H1 (cell line): Measurements from ENCODE around the gene MAGED2. TPM values are rescaled to one million over a fixed set of nuclear protein-coding genes. Genes with fewer than 3 reads are reported as not detected.

Experiments used
- CTCF ChIA-PET: fragments of 300-600 bp; sonication (Branson Sonifier 250); formaldehyde crosslinking; loops from one replicate; lab custom pipeline; 2021; ENCODE audit not compliant: partially characterized antibody; lab: Charles Lee
- POLR2A ChIA-PET: fragments of 300-600 bp; sonication (Branson Sonifier 250); formaldehyde crosslinking; loops from one replicate; lab custom pipeline; 2021; ENCODE audit warnings: inconsistent platforms; ENCODE audit not compliant: partially characterized antibody; lab: Charles Lee
- DNase-seq, 2 experiments: peaks; one replicate each; pipeline versions ENCODE4 v3.0.0 to v3.0.0-alpha.2; 2010 to 2022; ENCODE audit warnings: low spot score in 2 of 2, low read depth in 1 of 2, mixed read lengths in 1 of 2
- FAIRE-seq: peaks from 2 replicates; lab custom pipeline; 2011; peaks lifted over from hg19 to GRCh38; lab: Jason Lieb, UNC
- H2AFZ ChIP-seq: 2 replicates; pipeline ENCODE4 v1.8.1; 2012; ENCODE audit warnings: low read length, inconsistent platforms
- H2AK5ac ChIP-seq: 2 replicates; pipeline ENCODE4 v1.6.1; 2013; ENCODE audit warnings: low read depth, low read length
- H2BK120ac ChIP-seq: replicated peaks from 2 replicates; pipeline ENCODE3; 2013; ENCODE audit warnings: low read depth, low read length, inconsistent platforms
- H2BK12ac ChIP-seq: 2 replicates; pipeline ENCODE4 v1.6.1; 2013; ENCODE audit warnings: low read depth, low read length
- H2BK15ac ChIP-seq: 2 replicates; pipeline ENCODE4 v1.6.1; 2013; ENCODE audit warnings: low read length
- H2BK20ac ChIP-seq: 2 replicates; pipeline ENCODE4 v1.6.1; 2013; ENCODE audit warnings: low read length
- H2BK5ac ChIP-seq: 2 replicates; pipeline ENCODE4 v1.6.1; 2013; ENCODE audit warnings: low read depth, low read length
- H3K14ac ChIP-seq: 2 replicates; pipeline ENCODE4 v1.6.1; 2013; ENCODE audit warnings: inconsistent platforms; ENCODE audit not compliant: insufficient read length
- H3K18ac ChIP-seq: 2 replicates; pipeline ENCODE4 v1.6.1; 2013; ENCODE audit warnings: low read length; ENCODE audit errors: extremely low read depth
- H3K23ac ChIP-seq: 2 replicates; pipeline ENCODE4 v1.6.1; 2013; ENCODE audit warnings: inconsistent platforms; ENCODE audit not compliant: insufficient read length
- H3K23me2 ChIP-seq: 2 replicates; pipeline ENCODE4 v1.6.1; 2013; ENCODE audit warnings: low read depth, low read length
- H3K27ac ChIP-seq: 2 replicates; pipeline ENCODE4 v1.6.1; 2011; ENCODE audit warnings: low read depth, low read length, inconsistent platforms
- H3K27me3 ChIP-seq, 4 experiments: replicated peaks in 1 of 4; 1 replicate in 1 of 4; 2 replicates in 3 of 4; pipeline versions ENCODE4 v1.6.1 to v1.8.1; 2011 to 2013; ENCODE audit warnings: low read length in 3 of 4, mild to moderate bottlenecking in 3 of 4, inconsistent platforms in 2 of 4, mixed read lengths in 2 of 4, moderate library complexity in 1 of 4; ENCODE audit not compliant: control insufficient read depth in 3 of 4, insufficient read depth in 3 of 4; ENCODE audit errors: extremely low read depth in 1 of 4
- H3K36me3 ChIP-seq, 4 experiments: 2 replicates each; pipeline versions ENCODE4 v1.6.1 to v1.8.1; 2011 to 2013; ENCODE audit warnings: mild to moderate bottlenecking in 4 of 4, low read length in 3 of 4, moderate library complexity in 2 of 4, control low read depth in 1 of 4, inconsistent platforms in 1 of 4; ENCODE audit not compliant: insufficient read depth in 4 of 4, control insufficient read depth in 2 of 4
- H3K4ac ChIP-seq: replicated peaks from 2 replicates; pipeline ENCODE3; 2013; ENCODE audit warnings: low read length, low read depth, mixed read lengths, inconsistent platforms; ENCODE audit not compliant: insufficient read length
- H3K4me1 ChIP-seq, 4 experiments: replicated peaks in 1 of 4; 1 replicate in 1 of 4; 2 replicates in 3 of 4; pipeline versions ENCODE4 v1.6.1 to v1.8.1; 2011 to 2013; ENCODE audit warnings: low read length in 3 of 4, inconsistent platforms in 2 of 4, mixed read lengths in 1 of 4; ENCODE audit not compliant: insufficient read depth in 4 of 4, control insufficient read depth in 3 of 4
- H3K4me2 ChIP-seq, 2 experiments: 2 replicates each; pipeline versions ENCODE4 v1.6.1 to v1.8.1; 2011 to 2013; ENCODE audit warnings: low read depth in 2 of 2, low read length in 2 of 2, control low read depth in 1 of 2, inconsistent platforms in 1 of 2, mild to moderate bottlenecking in 1 of 2; ENCODE audit not compliant: insufficient read depth in 1 of 2
- H3K4me3 ChIP-seq, 4 experiments: fragments of 200-600, 300-600 bp in 1 of 4; sonication (generic), shearing (Covaris generic), sonication (Bioruptor Twin) in 1 of 4; 2 replicates each; pipeline versions ENCODE4 v1.5.1 to v1.8.1; 2011 to 2016; ENCODE audit warnings: low read length in 4 of 4, low read depth in 3 of 4, control low read depth in 2 of 4, inconsistent platforms in 2 of 4, mild to moderate bottlenecking in 2 of 4, mixed read lengths in 1 of 4, moderate library complexity in 1 of 4; ENCODE audit not compliant: insufficient read depth in 2 of 4; ENCODE audit errors: extremely low read depth in 1 of 4
- H3K56ac ChIP-seq: replicated peaks from 2 replicates; pipeline ENCODE3; 2013; ENCODE audit warnings: low read depth, mild to moderate bottlenecking, mixed read lengths, low read length, inconsistent platforms; ENCODE audit not compliant: insufficient read length
- H3K79me1 ChIP-seq: 2 replicates; pipeline ENCODE4 v1.6.1; 2013; ENCODE audit warnings: low read depth, low read length, control low read depth
- H3K79me2 ChIP-seq, 2 experiments: 2 replicates each; pipeline versions ENCODE4 v1.6.1 to v1.8.1; 2012 to 2013; ENCODE audit warnings: low read length in 2 of 2, mild to moderate bottlenecking in 2 of 2, inconsistent platforms in 1 of 2; ENCODE audit not compliant: insufficient read depth in 2 of 2, control insufficient read depth in 1 of 2
- H3K9ac ChIP-seq, 4 experiments: replicated peaks in 1 of 4; 1 replicate in 1 of 4; 2 replicates in 3 of 4; pipeline versions ENCODE4 v1.6.1 to v1.8.1; 2011 to 2013; ENCODE audit warnings: low read depth in 3 of 4, low read length in 3 of 4, control low read depth in 2 of 4, mild to moderate bottlenecking in 2 of 4, moderate library complexity in 2 of 4, inconsistent platforms in 1 of 4; ENCODE audit errors: extremely low read depth in 1 of 4
- H3K9me3 ChIP-seq, 2 experiments: 2 replicates each; pipeline versions ENCODE4 v1.6.1 to v1.8.1; 2012 to 2013; ENCODE audit warnings: mild to moderate bottlenecking in 2 of 2, moderate library complexity in 2 of 2, control low read depth in 1 of 2, inconsistent platforms in 1 of 2, low read depth in 1 of 2, low read length in 1 of 2, mixed read lengths in 1 of 2; ENCODE audit not compliant: insufficient read depth in 2 of 2
- H4K20me1 ChIP-seq, 2 experiments: replicated peaks in 1 of 2; 2 replicates each; pipeline versions ENCODE3 to v1.8.1; 2011 to 2013; ENCODE audit warnings: inconsistent platforms in 2 of 2, low read length in 2 of 2, mild to moderate bottlenecking in 1 of 2; ENCODE audit not compliant: insufficient read depth in 2 of 2, control insufficient read depth in 1 of 2
- H4K5ac ChIP-seq: 2 replicates; pipeline ENCODE4 v1.6.1; 2013; ENCODE audit warnings: low read length, low read depth, mixed read lengths, inconsistent platforms; ENCODE audit not compliant: insufficient read length
- H4K8ac ChIP-seq: 2 replicates; pipeline ENCODE4 v1.8.0; 2013; ENCODE audit warnings: mild to moderate bottlenecking, moderate library complexity, low read length, inconsistent platforms; ENCODE audit not compliant: insufficient read depth; ENCODE audit errors: extremely low read depth
- H4K91ac ChIP-seq: replicated peaks from 2 replicates; pipeline ENCODE3; 2013; ENCODE audit warnings: low read length, mixed read lengths, inconsistent platforms; ENCODE audit not compliant: insufficient read length
- BCL11A ChIP-seq, 2 experiments: IDR thresholded peaks; one replicate each; pipeline ENCODE4 v1.6.1; 2011; ENCODE audit warnings: low read depth in 2 of 2, low read length in 2 of 2, mild to moderate bottlenecking in 2 of 2
- BRCA1 ChIP-seq: IDR thresholded peaks from 2 replicates; pipeline ENCODE4 v1.6.1; 2012; ENCODE audit warnings: low read depth, low read length, improper control_type of control experiment
- CHD2 ChIP-seq: IDR thresholded peaks from 2 replicates; pipeline ENCODE4 v1.6.1; 2012; ENCODE audit warnings: low read length, improper control_type of control experiment
- CTBP2 ChIP-seq: IDR thresholded peaks from 2 replicates; pipeline ENCODE4 v1.7.0; 2011; ENCODE audit warnings: borderline replicate concordance, mild to moderate bottlenecking, moderate library complexity, mixed read lengths, low read length; ENCODE audit not compliant: insufficient read depth, insufficient read length
- EGR1 ChIP-seq: IDR thresholded peaks from 2 replicates; pipeline ENCODE4 v1.6.1; 2011; ENCODE audit warnings: low read depth, low read length, borderline replicate concordance
- FOSL1 ChIP-seq: IDR thresholded peaks from 2 replicates; pipeline ENCODE4 v1.6.1; 2011; ENCODE audit warnings: mild to moderate bottlenecking, low read depth, low read length, moderate library complexity; ENCODE audit not compliant: insufficient read depth
- JUN ChIP-seq: IDR thresholded peaks from 2 replicates; pipeline ENCODE4 v1.6.1; 2011; ENCODE audit warnings: low read depth, mild to moderate bottlenecking, improper control_type of control experiment, low read length
- MAFK ChIP-seq: IDR thresholded peaks from 2 replicates; pipeline ENCODE4 v1.6.1; 2012; ENCODE audit warnings: low read depth, mild to moderate bottlenecking, improper control_type of control experiment, low read length
- RAD21 ChIP-seq, 2 experiments: IDR thresholded peaks in 1 of 2; conservative IDR thresholded peaks in 1 of 2; 2 replicates each; pipeline ENCODE4 v1.6.1; 2011; ENCODE audit warnings: low read depth in 2 of 2, low read length in 2 of 2, improper control_type of control experiment in 1 of 2, inconsistent platforms in 1 of 2, mild to moderate bottlenecking in 1 of 2, moderate library complexity in 1 of 2
- RNF2 ChIP-seq: fragments of 200-900, 300-1000 bp; sonication (generic); IDR thresholded peaks from 2 replicates; pipeline ENCODE4 v1.7.1; 2016; ENCODE audit warnings: borderline replicate concordance, low read depth, mild to moderate bottlenecking, antibody characterized with exemption, low read length; ENCODE audit not compliant: poor library complexity, severe bottlenecking; ENCODE audit errors: missing control alignments
- RXRA ChIP-seq: IDR thresholded peaks from 2 replicates; pipeline ENCODE4 v1.6.1; 2011; ENCODE audit warnings: low read depth, mild to moderate bottlenecking, low read length, moderate library complexity; ENCODE audit not compliant: insufficient read depth
- SUZ12 ChIP-seq: fragments of 200-600 bp; sonication (generic); IDR thresholded peaks from 2 replicates; pipeline ENCODE4 v1.6.1; 2012; ENCODE audit warnings: mild to moderate bottlenecking, inconsistent platforms, low read length, moderate library complexity, mixed read lengths
- TAF1 ChIP-seq: IDR thresholded peaks from 2 replicates; pipeline ENCODE4 v1.6.1; 2011; ENCODE audit warnings: mild to moderate bottlenecking, low read depth, low read length
- TAF7 ChIP-seq: optimal IDR thresholded peaks from 2 replicates; pipeline ENCODE3; 2011; ENCODE audit warnings: low read depth, mild to moderate bottlenecking, inconsistent platforms, low read length, moderate library complexity, borderline replicate concordance
- WGBS, 2 experiments: shearing (Covaris generic) in 1 of 2; methylation state at CpG; one replicate each; pipeline versions ENCODE4 v1.1.6 to v1.1.7; 2013 to 2015; ENCODE audit warnings: low lambda C conversion rate in 2 of 2, mixed read lengths in 2 of 2, inconsistent platforms in 1 of 2, low coverage in 1 of 2, missing lambda C conversion rate in 1 of 2; ENCODE audit not compliant: insufficient replicate concordance in 2 of 2, insufficient coverage in 1 of 2, insufficient read length in 1 of 2; ENCODE audit errors: extremely low coverage in 1 of 2, missing lambda C conversion rate in 1 of 2; 5-methylcytosine and 5-hydroxymethylcytosine counted together
- polyA plus RNA-seq, 7 experiments: library from polyadenylated mRNA; depleted of rRNA in 3 of 7; stranded (reverse) in 5 of 7; unstranded in 2 of 7; fragments of >200 nt in 5 of 7; fragments of 200-250 nt in 2 of 7; gene quantifications; 1 replicate in 5 of 7; 2 replicates in 1 of 7; 4 replicates in 1 of 7; pipeline versions ENCODE4 v1.2.1 to v1.2.3, GENCODE V29; 2011 to 2013; ENCODE audit warnings: missing spikeins in 2 of 7, mixed read lengths in 2 of 7
- total RNA-seq: library from RNA; stranded (reverse); fragmentation: NEBNext Ultra II Directional; extraction: Animal tissue kit (Norgen Biotek cat#: 25700); gene quantifications from 2 replicates; pipeline ENCODE4 v1.2.1, GENCODE V29; 2021

Gene MAGED2
- total and polyA plus RNA-seq, 2 of the 8 experiments (the other 6 are each of a cell fraction or from before 2014, with no cell fraction given): 83.3 to 120 TPM

GRCh38 chrX:54794795-54795194 lies 12.8 kb upstream of the MAGED2 start:
- no peak overlapping the region for H3K23ac ChIP-seq
- no peaks in the 10 kb centered on the region for H3K36me3 ChIP-seq
- no peak overlapping the region for H4K5ac ChIP-seq
- H3K4me2 ChIP-seq: no peak overlapping the region
- no peak overlapping the region for H4K8ac ChIP-seq
- H3K4me1 ChIP-seq: no peaks in the 10 kb centered on the region
- H3K56ac ChIP-seq: no peak overlapping the region
- no peak overlapping the region for H3K4me3 ChIP-seq
- H2AK5ac ChIP-seq: no peak overlapping the region
- no peaks in the 10 kb centered on the region for H3K79me2 ChIP-seq
- no peaks in the 10 kb centered on the region for H4K20me1 ChIP-seq
- DNase-seq: no peak
- no peak overlapping the region for H2BK20ac ChIP-seq
- H2BK15ac ChIP-seq: no peak overlapping the region
- 86% methylated on average over 4 of the region's 4 CpGs; no CpG with 5 or more reads in 1 of the 2 experiments for WGBS, 2 experiments
- H3K9ac ChIP-seq: no peak overlapping the region
- no peak overlapping the region for H3K27ac ChIP-seq
- H4K91ac ChIP-seq: no peak overlapping the region
- H3K14ac ChIP-seq: no peak overlapping the region
- FAIRE-seq: no peak
- H2BK5ac ChIP-seq: no peak overlapping the region
- no peak overlapping the region for H2BK12ac ChIP-seq
- H3K23me2 ChIP-seq: no peaks in the 10 kb centered on the region
- no peak overlapping the region for H2AFZ ChIP-seq
- POLR2A ChIA-PET: no interaction called here
- H3K9me3 ChIP-seq: no peaks in the 10 kb centered on the region
- H3K4ac ChIP-seq: no peak overlapping the region
- no peak overlapping the region for H3K18ac ChIP-seq
- TF ChIP-seq SUZ12: no peak
- TF ChIP-seq RNF2: no peak
- TF ChIP-seq FOSL1: no peak
- TF ChIP-seq JUN: no peak
- TF ChIP-seq CTBP2: no peak
- no peak for TF ChIP-seq TAF7
- TF ChIP-seq BCL11A (IDR thresholded peaks at IDR 0.05; ENCODE audit: low read depth in 2 of 2, low read length in 2 of 2): no peak
- no peak for TF ChIP-seq EGR1
- no peak for TF ChIP-seq RAD21 (IDR thresholded peaks at IDR 0.05 in 1 of 2, conservative IDR thresholded peaks at IDR 0.05 in 1 of 2; ENCODE audit: low read depth in 2 of 2, low read length in 2 of 2)
- TF ChIP-seq MAFK: no peak
- TF ChIP-seq BRCA1: no peak
- TF ChIP-seq CHD2: no peak
- TF ChIP-seq RXRA: no peak
- TF ChIP-seq TAF1: no peak
- CTCF ChIA-PET: interaction anchor here (1.0 kb wide), 1 partner anchor 154 kb away, joined by 3 read pairs; no protein-coding TSS in a partner anchor
- H2BK120ac ChIP-seq: no peak overlapping the region
- no peaks in the 10 kb centered on the region for H3K27me3 ChIP-seq
- no peaks in the 10 kb centered on the region for H3K79me1 ChIP-seq
